H9 (cell line): Measurements from ENCODE around the gene COL9A2. TPM values are rescaled to one million over a fixed set of nuclear protein-coding genes. Genes with fewer than 3 reads are reported as not detected.

Experiments
- DNase-seq: peaks from one replicate; pipeline ENCODE4 v3.0.0-alpha.2; 2017
- H2AFZ ChIP-seq: one replicate; pipeline ENCODE4 v1.6.1; 2013; ENCODE audit warnings: mild to moderate bottlenecking, low read length, control low read depth, moderate library complexity
- H2AK5ac ChIP-seq: 2 replicates; pipeline ENCODE4 v1.6.1; 2013; ENCODE audit warnings: low read length, control low read depth, mixed read lengths; ENCODE audit not compliant: insufficient read length
- H2BK120ac ChIP-seq: one replicate; pipeline ENCODE4 v1.6.1; 2013; ENCODE audit warnings: low read depth, mild to moderate bottlenecking, low read length, control low read depth, inconsistent platforms; ENCODE audit not compliant: poor library complexity, severe bottlenecking
- H2BK12ac ChIP-seq: 2 replicates; pipeline ENCODE4 v1.6.1; 2013; ENCODE audit warnings: low read length, control low read depth, mixed read lengths, low read depth; ENCODE audit not compliant: insufficient read length
- H2BK15ac ChIP-seq: 2 replicates; pipeline ENCODE4 v1.6.1; 2013; ENCODE audit warnings: low read depth, low read length, control low read depth
- H2BK20ac ChIP-seq: one replicate; pipeline ENCODE4 v1.6.1; 2013; ENCODE audit warnings: low read depth, mild to moderate bottlenecking, low read length, control low read depth, inconsistent platforms; ENCODE audit not compliant: poor library complexity, severe bottlenecking
- H2BK5ac ChIP-seq: 2 replicates; pipeline ENCODE4 v1.6.1; 2013; ENCODE audit warnings: low read length, control low read depth, mixed read lengths; ENCODE audit not compliant: insufficient read length
- H3K14ac ChIP-seq: 2 replicates; pipeline ENCODE4 v1.6.1; 2013; ENCODE audit warnings: low read length, control low read depth; ENCODE audit not compliant: insufficient read depth
- H3K18ac ChIP-seq: 2 replicates; pipeline ENCODE4 v1.6.1; 2013; ENCODE audit warnings: low read depth, mild to moderate bottlenecking, mixed read lengths, low read length, control low read depth; ENCODE audit not compliant: insufficient read length
- H3K23ac ChIP-seq: 2 replicates; pipeline ENCODE4 v1.6.1; 2013; ENCODE audit warnings: low read length, control low read depth, mixed read lengths, low read depth; ENCODE audit not compliant: insufficient read length
- H3K23me2 ChIP-seq: 2 replicates; pipeline ENCODE4 v1.6.1; 2013; ENCODE audit warnings: low read depth, mild to moderate bottlenecking, mixed read lengths, low read length, control low read depth; ENCODE audit not compliant: insufficient read length, poor library complexity, severe bottlenecking
- H3K27ac ChIP-seq: 2 replicates; pipeline ENCODE4 v1.5.1; 2013; ENCODE audit warnings: low read length, control low read depth, mixed read lengths, low read depth; ENCODE audit not compliant: insufficient read length
- H3K27me3 ChIP-seq: 2 replicates; pipeline ENCODE4 v1.6.1; 2013; ENCODE audit warnings: low read length, control low read depth, inconsistent platforms; ENCODE audit not compliant: insufficient read depth
- H3K4ac ChIP-seq: 2 replicates; pipeline ENCODE4 v1.6.1; 2013; ENCODE audit warnings: low read depth, mild to moderate bottlenecking, control low read depth, inconsistent platforms, low read length, moderate library complexity
- H3K4me1 ChIP-seq: 2 replicates; pipeline ENCODE4 v1.6.1; 2013; ENCODE audit warnings: low read length, control low read depth, inconsistent platforms; ENCODE audit not compliant: insufficient read depth
- H3K4me2 ChIP-seq: 2 replicates; pipeline ENCODE4 v1.6.1; 2013; ENCODE audit warnings: low read length, control low read depth, mixed read lengths; ENCODE audit not compliant: insufficient read length, insufficient read depth
- H3K56ac ChIP-seq: 2 replicates; pipeline ENCODE4 v1.6.1; 2013; ENCODE audit warnings: low read depth, mild to moderate bottlenecking, mixed read lengths, low read length, control low read depth; ENCODE audit not compliant: insufficient read length
- H3K79me1 ChIP-seq: 2 replicates; pipeline ENCODE4 v1.6.1; 2013; ENCODE audit warnings: low read depth, mild to moderate bottlenecking, moderate library complexity, low read length, control low read depth, inconsistent platforms; ENCODE audit not compliant: insufficient read depth, poor library complexity, severe bottlenecking
- H3K79me2 ChIP-seq: 2 replicates; pipeline ENCODE4 v1.6.1; 2013; ENCODE audit warnings: low read length, control low read depth, inconsistent platforms; ENCODE audit not compliant: insufficient read depth
- H3K9ac ChIP-seq: 2 replicates; pipeline ENCODE4 v1.6.1; 2013; ENCODE audit warnings: low read length, control low read depth, mixed read lengths; ENCODE audit not compliant: insufficient read length; ENCODE audit errors: extremely low read depth
- H3K9me3 ChIP-seq: one replicate; pipeline ENCODE4 v1.6.1; 2013; ENCODE audit warnings: low read depth, low read length, inconsistent platforms; ENCODE audit not compliant: control insufficient read depth
- H3T11ph ChIP-seq: one replicate; pipeline ENCODE4 v1.6.1; 2013; ENCODE audit warnings: mild to moderate bottlenecking, low read length, control low read depth, inconsistent platforms
- H4K20me1 ChIP-seq: one replicate; pipeline ENCODE4 v1.6.1; 2013; ENCODE audit not compliant: control insufficient read depth, insufficient read length, insufficient read depth
- H4K5ac ChIP-seq: 2 replicates; pipeline ENCODE4 v1.6.1; 2013; ENCODE audit warnings: low read depth, mild to moderate bottlenecking, mixed read lengths, low read length, control low read depth; ENCODE audit not compliant: insufficient read length
- H4K8ac ChIP-seq: replicated peaks from 2 replicates; pipeline ENCODE4 v1.6.1; 2013; ENCODE audit warnings: low read length, control low read depth, mixed read lengths, low read depth; ENCODE audit not compliant: insufficient read length
- H4K91ac ChIP-seq: 2 replicates; pipeline ENCODE4 v1.6.1; 2013; ENCODE audit warnings: low read depth, mild to moderate bottlenecking, moderate library complexity, mixed read lengths, low read length, control low read depth; ENCODE audit not compliant: insufficient read length
- H3K27ac Mint-ChIP-seq, 3 experiments: 2 replicates in 2 of 3; 3 replicates in 1 of 3; pipeline ENCODE4 v1.8.0; 2020 to 2021; ENCODE audit warnings: mixed read lengths in 3 of 3, mild to moderate bottlenecking in 1 of 3, moderate library complexity in 1 of 3
- H3K27me3 Mint-ChIP-seq: 2 replicates; pipeline ENCODE4 v1.8.0; 2021; ENCODE audit warnings: low read depth, mild to moderate bottlenecking, moderate library complexity, mixed read lengths
- H3K36me3 Mint-ChIP-seq, 3 experiments: 2 replicates in 2 of 3; 3 replicates in 1 of 3; pipeline ENCODE4 v1.8.0; 2020 to 2021; ENCODE audit warnings: low read depth in 3 of 3, mixed read lengths in 3 of 3; ENCODE audit not compliant: insufficient read depth in 1 of 3
- H3K4me1 Mint-ChIP-seq, 2 experiments: 2 replicates each; pipeline ENCODE4 v1.8.0; 2020; ENCODE audit warnings: mixed read lengths in 2 of 2
- H3K4me3 Mint-ChIP-seq, 2 experiments: 2 replicates in 1 of 2; 3 replicates in 1 of 2; pipeline ENCODE4 v1.8.0; 2020 to 2021; ENCODE audit warnings: mild to moderate bottlenecking in 2 of 2, mixed read lengths in 2 of 2, moderate library complexity in 1 of 2
- H3K9me3 Mint-ChIP-seq, 2 experiments: 2 replicates in 1 of 2; 3 replicates in 1 of 2; pipeline ENCODE4 v1.8.0; 2020; ENCODE audit warnings: mild to moderate bottlenecking in 2 of 2, mixed read lengths in 2 of 2, moderate library complexity in 1 of 2
- CTCF ChIP-seq: fragments of 200-600 bp; sonication (generic); conservative IDR thresholded peaks from 3 replicates; pipeline ENCODE4 v1.8.0; 2021; ENCODE audit warnings: antibody characterized with exemption, mild to moderate bottlenecking
- WGBS: extraction: QIAGEN DNeasy Blood & Tissue Kit; methylation state at CpG from one replicate; pipeline ENCODE4 v1.1.7; 2013; ENCODE audit warnings: missing lambda C conversion rate, low lambda C conversion rate, mixed read lengths; ENCODE audit not compliant: insufficient read length; ENCODE audit errors: extremely low coverage; 5-methylcytosine and 5-hydroxymethylcytosine counted together
- total RNA-seq: library from RNA; stranded (reverse); gene quantifications from 2 replicates; pipeline ENCODE4 v1.2.1, GENCODE V29; 2021

Gene COL9A2
- total RNA-seq, 1 experiment from 2014 or later, result 4.5 TPM

- Histone ChIP-seq H4K5ac (no peak overlapping the region), H2BK5ac (no peak overlapping the region), H3K27ac (no peak overlapping the region), H4K91ac (no peak overlapping the region), H3K79me2 (no peaks in the 10 kb centered on the region), H3K14ac (no peak overlapping the region), H3K4me2 (no peak overlapping the region), H2AFZ (no peak overlapping the region), H3K4ac (no peak overlapping the region), H3K27me3 (no peaks in the 10 kb centered on the region), H3T11ph (no peak overlapping the region), H3K23ac (no peak overlapping the region), H3K9ac (no peak overlapping the region), H3K56ac (no peak overlapping the region), H3K9me3 (no peaks in the 10 kb centered on the region), H2BK120ac (no peak overlapping the region), H3K79me1 (no peaks in the 10 kb centered on the region), H4K8ac (no peak overlapping the region), H2AK5ac (no peak overlapping the region), H2BK12ac (no peak overlapping the region), H2BK20ac (no peak overlapping the region), H2BK15ac (no peak overlapping the region), H3K18ac (no peak overlapping the region), H3K4me1 (no peaks in the 10 kb centered on the region), H3K23me2 (no peaks in the 10 kb centered on the region), H4K20me1 (no peaks in the 10 kb centered on the region)
- no peak for TF ChIP-seq CTCF
- H3K4me1 Mint-ChIP-seq, result no peaks in the 10 kb centered on the region; a peak in 1 of 4 replicates
- no peaks in the 10 kb centered on the region; the same call in 1 of the 2 replicates for H3K27me3 Mint-ChIP-seq
- no peak overlapping the region for H3K4me3 Mint-ChIP-seq
- no CpG with 5 or more reads among the region's 10 CpGs for WGBS
- H3K36me3 Mint-ChIP-seq, result 0 out of 7 replicates have a peak, but pooled peaks cover 0 to 3% (median 0%) of the 10 kb centered on the region in 3 experiments
- no peaks in the 10 kb centered on the region for H3K9me3 Mint-ChIP-seq
- no peak for DNase-seq
- H3K27ac Mint-ChIP-seq, result no peak overlapping the region
Measured at GRCh38 chr1:40301066-40301465, 16.0 kb downstream of the COL9A2 start.
